Ecto neural progenitor cell (in vitro differentiated cells): ENCODE results near the gene AGBL4.

Experiments
- DNase-seq: peaks from one replicate; pipeline ENCODE4 v3.0.0-alpha.2; 2018; ENCODE audit warnings: low spot score

Gene AGBL4

GRCh38 chr1:48829446-48829845 lies 1194.3 kb downstream of the AGBL4 start:
- DNase-seq: no peak

- no peak for DNase-seq
These were observed 1200.6 kb downstream of the AGBL4 start for GRCh38 chr1:48823168-48823567.

GRCh38 chr1:48820491-48820890 lies 1203.3 kb downstream of the AGBL4 start:
- DNase-seq: no peak

- peak; percentile 73 for DNase-seq
These were observed 1206.1 kb downstream of the AGBL4 start for GRCh38 chr1:48817505-48818114.

- no peak for DNase-seq
These were observed 1213.0 kb downstream of the AGBL4 start for GRCh38 chr1:48810740-48811139.

- DNase-seq: no peak
These were observed 1215.3 kb downstream of the AGBL4 start for GRCh38 chr1:48808496-48808895.

- DNase-seq: no peak
These were observed 1216.0 kb downstream of the AGBL4 start for GRCh38 chr1:48807554-48808260.

- no peak for DNase-seq
These were observed 1220.3 kb downstream of the AGBL4 start for GRCh38 chr1:48803474-48803873.

GRCh38 chr1:48794816-48795215 lies 1228.9 kb downstream of the AGBL4 start:
- DNase-seq: no peak

GRCh38 chr1:48793863-48794262 lies 1229.9 kb downstream of the AGBL4 start:
- DNase-seq: no peak

GRCh38 chr1:48792961-48793360 lies 1230.8 kb downstream of the AGBL4 start:
- DNase-seq: no peak

- no peak for DNase-seq
These were observed 1233.4 kb downstream of the AGBL4 start for GRCh38 chr1:48790397-48790796.

- no peak for DNase-seq
These were observed 1233.9 kb downstream of the AGBL4 start for GRCh38 chr1:48789903-48790302.

- DNase-seq: no peak
These were observed 1237.9 kb downstream of the AGBL4 start for GRCh38 chr1:48785869-48786268.

GRCh38 chr1:48784301-48784700 lies 1239.5 kb downstream of the AGBL4 start:
- no peak for DNase-seq

GRCh38 chr1:48777219-48777895 lies 1246.4 kb downstream of the AGBL4 start:
- DNase-seq: peak; percentile 55

- peak; percentile 86 for DNase-seq
These were observed 1247.1 kb downstream of the AGBL4 start, which contains the start of gene BEND5 for GRCh38 chr1:48776393-48777218. TSS of gene BEND5 (minus strand) at chr1:48776891. CDS start at chr1:48776831, 60 bp downstream.

GRCh38 chr1:48775831-48776392 lies 1247.8 kb downstream of the AGBL4 start:
- no peak for DNase-seq

GRCh38 chr1:48773133-48773532 lies 1250.6 kb downstream of the AGBL4 start:
- no peak for DNase-seq

GRCh38 chr1:48772211-48772610 lies 1251.5 kb downstream of the AGBL4 start:
- DNase-seq: no peak

GRCh38 chr1:48771561-48771960 lies 1252.2 kb downstream of the AGBL4 start:
- DNase-seq: no peak

- DNase-seq: no peak
These were observed 1255.7 kb downstream of the AGBL4 start for GRCh38 chr1:48767975-48768510.
